HG02884 (cell line): ENCODE data around the gene ASB2.

Experiments used
- ATAC-seq: cut with Tn5 transposase; IDR thresholded peaks from one replicate; pipeline ENCODE4 v1.9.1; 2021; ENCODE audit warnings: mild to moderate bottlenecking, moderate library complexity; ENCODE audit not compliant: unreplicated experiment

ASB2 gene

GRCh38 chr14:93930989-93931307, 45.4 kb downstream of the ASB2 start:
- ATAC-seq: no peak

GRCh38 chr14:93930296-93930988, 45.9 kb downstream of the ASB2 start:
- ATAC-seq: no peak

GRCh38 chr14:93929657-93930056, 46.7 kb downstream of the ASB2 start:
- ATAC-seq: no peak

- no peak for ATAC-seq
These were observed 47.3 kb downstream of the ASB2 start for GRCh38 chr14:93929048-93929535.

- no peak for ATAC-seq
These were observed 48.0 kb downstream of the ASB2 start for GRCh38 chr14:93928184-93929047.

- ATAC-seq: no peak
These were observed 48.6 kb downstream of the ASB2 start for GRCh38 chr14:93927800-93928145.

GRCh38 chr14:93926873-93927799, 49.2 kb downstream of the ASB2 start, which contains the start of gene FAM181A:
Gene FAM181A, plus strand, starts transcription at chr14:93927344. Its CDS starts 942 bp downstream, at chr14:93928286.
- no peak for ATAC-seq

- no peak for ATAC-seq
These were observed 50.0 kb downstream of the ASB2 start for GRCh38 chr14:93926245-93926872.

GRCh38 chr14:93925374-93925895, 50.9 kb downstream of the ASB2 start:
- ATAC-seq: no peak

GRCh38 chr14:93924592-93925355, 51.6 kb downstream of the ASB2 start:
- ATAC-seq: no peak

- no peak for ATAC-seq
These were observed 52.7 kb downstream of the ASB2 start for GRCh38 chr14:93923626-93924025.

- no peak for ATAC-seq
These were observed 55.2 kb downstream of the ASB2 start for GRCh38 chr14:93921001-93921806.

GRCh38 chr14:93917141-93917540, 59.2 kb downstream of the ASB2 start:
- ATAC-seq: no peak

GRCh38 chr14:93916498-93916897, 59.9 kb downstream of the ASB2 start:
- ATAC-seq: no peak

GRCh38 chr14:93915800-93916199, 60.6 kb downstream of the ASB2 start:
- no peak for ATAC-seq

GRCh38 chr14:93915070-93915705, 61.2 kb downstream of the ASB2 start:
- ATAC-seq: no peak

GRCh38 chr14:93914278-93914677, 62.1 kb downstream of the ASB2 start:
- ATAC-seq: no peak

GRCh38 chr14:93912782-93913181, 63.6 kb downstream of the ASB2 start:
- ATAC-seq: no peak
